Karpas-422 (cell line): ENCODE data around the gene LRRC1. TPM values are rescaled to one million over a fixed set of nuclear protein-coding genes. Genes with fewer than 3 reads are reported as not detected.
"Not testable (repeated sequence)": the region's sequence is repeated elsewhere in the genome, so short reads cannot be mapped to it uniquely, and the experiment has no call there.

Source experiments
- DNase-seq: peaks from one replicate; pipeline ENCODE4 v3.0.0-alpha.2; 2015
- H2AFZ ChIP-seq: fragments of 200-600 bp; sonication (generic); 2 replicates; pipeline ENCODE4 v1.6.1; 2014; ENCODE audit warnings: antibody characterized with exemption, low read length, mixed read lengths
- H3K27ac ChIP-seq: fragments of 200-600 bp; sonication (generic); 2 replicates; pipeline ENCODE4 v1.5.1; 2014; ENCODE audit warnings: mild to moderate bottlenecking, low read length, moderate library complexity
- H3K27me3 ChIP-seq: fragments of 200-600 bp; sonication (generic); 2 replicates; pipeline ENCODE4 v1.6.1; 2014; ENCODE audit warnings: low read length, mixed read lengths
- H3K36me3 ChIP-seq: fragments of 200-600 bp; sonication (generic); 2 replicates; pipeline ENCODE4 v1.6.1; 2014; ENCODE audit warnings: low read length, mixed read lengths; ENCODE audit not compliant: insufficient read depth
- H3K4me1 ChIP-seq: fragments of 200-600 bp; sonication (generic); 2 replicates; pipeline ENCODE4 v1.6.1; 2014; ENCODE audit warnings: mild to moderate bottlenecking, low read length, mixed read lengths
- H3K4me2 ChIP-seq: fragments of 200-600 bp; sonication (generic); 2 replicates; pipeline ENCODE4 v1.6.1; 2014; ENCODE audit warnings: low read length, low read depth, mild to moderate bottlenecking; ENCODE audit not compliant: poor library complexity, severe bottlenecking
- H3K4me3 ChIP-seq: fragments of 200-600 bp; sonication (generic); 2 replicates; pipeline ENCODE4 v1.5.1; 2014; ENCODE audit warnings: mild to moderate bottlenecking, antibody characterized with exemption, low read length, mixed read lengths
- H3K79me2 ChIP-seq: fragments of 200-600 bp; sonication (generic); 2 replicates; pipeline ENCODE4 v1.6.1; 2014; ENCODE audit warnings: mild to moderate bottlenecking, low read length, mixed read lengths
- H3K9ac ChIP-seq: fragments of 200-600 bp; sonication (generic); 2 replicates; pipeline ENCODE4 v1.6.0; 2014; ENCODE audit warnings: low read length
- H3K9me2 ChIP-seq: fragments of 200-600 bp; sonication (generic), shearing (Covaris generic); replicated peaks from 2 replicates; pipeline ENCODE4 v1.6.0; 2014; ENCODE audit warnings: mild to moderate bottlenecking, low read length, moderate library complexity; ENCODE audit not compliant: insufficient read depth
- H3K9me3 ChIP-seq: fragments of 300-700, 200-600 bp; sonication (generic); 2 replicates; pipeline ENCODE4 v1.6.1; 2014; ENCODE audit warnings: low read length, mixed read lengths
- H4K20me1 ChIP-seq: fragments of 200-600 bp; sonication (generic); 2 replicates; pipeline ENCODE4 v1.6.1; 2014; ENCODE audit warnings: mild to moderate bottlenecking, antibody characterized with exemption, low read length, low read depth; ENCODE audit not compliant: insufficient read depth
- total RNA-seq: library from RNA; depleted of rRNA; stranded (reverse); fragments of >200 nt; shearing (Covaris generic); gene quantifications from 2 replicates; pipeline ENCODE4 v1.2.3, GENCODE V29; 2014; ENCODE audit warnings: low replicate concordance

LRRC1 gene
- total RNA-seq, 1 experiment from 2014 or later = 0.15 TPM

DNA sequence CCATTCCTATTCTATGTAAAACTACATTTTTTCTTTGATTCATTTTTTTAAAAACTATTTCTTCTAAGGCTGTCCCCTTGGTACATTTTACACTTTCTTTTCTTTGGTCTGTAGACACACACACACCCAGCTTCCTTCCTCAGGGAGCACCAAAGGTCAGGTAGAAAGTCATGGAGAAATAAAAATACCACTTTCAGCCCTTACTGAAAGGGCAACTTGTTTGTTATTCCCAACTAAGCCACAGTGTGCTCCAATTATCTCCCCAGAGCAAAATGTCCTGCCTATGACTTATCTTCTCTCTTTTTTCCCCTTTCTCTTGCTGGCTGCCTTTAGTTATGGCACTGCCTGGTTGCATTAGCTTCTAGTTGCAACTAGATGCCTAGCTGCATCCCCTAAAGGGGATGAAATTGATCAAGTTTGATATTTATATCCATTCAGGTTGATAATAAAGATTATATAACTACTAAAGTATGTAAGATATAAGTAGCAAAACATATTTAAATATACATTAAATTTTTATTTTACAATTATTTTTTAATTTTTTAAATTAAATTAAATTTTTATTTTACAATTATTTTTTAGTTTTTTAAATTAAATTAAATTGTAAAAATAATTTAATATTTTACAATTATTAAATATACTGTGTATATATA lies 21.6 kb upstream of the LRRC1 start:
- H3K9ac ChIP-seq = no peak overlapping the region
- H3K4me1 ChIP-seq = no peaks in the 10 kb centered on the region
- H3K36me3 ChIP-seq = no peaks in the 10 kb centered on the region
- no peaks in the 10 kb centered on the region for H3K79me2 ChIP-seq
- H3K4me2 ChIP-seq = no peak overlapping the region
- H3K9me3 ChIP-seq = no peaks in the 10 kb centered on the region
- H2AFZ ChIP-seq = no peak overlapping the region
- H3K4me3 ChIP-seq = no peak overlapping the region
- H4K20me1 ChIP-seq = no peaks in the 10 kb centered on the region
- no peaks in the 10 kb centered on the region for H3K27me3 ChIP-seq
- H3K9me2 ChIP-seq = no peaks in the 10 kb centered on the region
- H3K27ac ChIP-seq = no peak overlapping the region
- no peak for DNase-seq

DNA sequence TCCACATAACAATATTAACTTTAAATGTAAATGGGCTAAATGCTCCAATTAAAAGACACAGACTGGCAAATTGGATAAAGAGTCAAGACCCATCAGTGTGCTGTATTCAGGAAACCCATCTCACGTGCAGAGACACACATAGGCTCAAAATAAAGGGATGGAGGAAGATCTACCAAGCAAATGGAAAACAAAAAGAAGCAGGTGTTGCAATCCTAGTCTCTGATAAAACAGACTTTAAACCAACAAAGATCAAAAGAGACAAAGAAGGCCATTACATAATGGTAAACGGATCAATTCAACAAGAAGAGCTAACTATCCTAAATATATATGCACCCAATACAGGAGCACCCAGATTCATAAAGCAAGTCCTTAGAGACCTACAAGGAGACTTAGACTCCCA lies 18.7 kb upstream of the LRRC1 start:
- not testable (repeated sequence) for H3K9me3 ChIP-seq, H3K9ac ChIP-seq, H3K27ac ChIP-seq, H3K9me2 ChIP-seq, H3K4me3 ChIP-seq, H4K20me1 ChIP-seq, DNase-seq, H3K79me2 ChIP-seq, H3K4me1 ChIP-seq, H3K27me3 ChIP-seq, H3K4me2 ChIP-seq, H3K36me3 ChIP-seq, H2AFZ ChIP-seq

DNA sequence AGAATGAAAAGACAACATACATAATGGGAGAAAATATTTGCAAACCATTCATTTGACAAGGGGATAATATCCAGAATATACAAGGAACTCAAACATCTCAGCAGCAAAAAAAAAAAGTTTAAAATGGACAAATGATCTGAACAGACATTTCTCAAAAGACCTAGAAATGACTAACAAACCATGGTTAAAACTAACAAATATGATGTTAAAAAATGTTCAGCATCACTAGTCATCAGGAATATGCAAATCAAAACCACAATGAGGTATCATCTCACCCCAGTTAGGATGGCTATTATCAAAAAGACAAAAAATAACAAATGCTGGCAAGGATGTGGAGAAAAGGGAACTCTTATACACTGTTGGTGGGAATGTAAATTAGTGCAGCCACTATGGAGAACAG lies 9.8 kb upstream of the LRRC1 start:
- H3K9ac ChIP-seq, H3K4me3 ChIP-seq, H3K4me2 ChIP-seq, H3K9me3 ChIP-seq, DNase-seq, H2AFZ ChIP-seq, H3K27ac ChIP-seq, H3K9me2 ChIP-seq, H3K36me3 ChIP-seq, H4K20me1 ChIP-seq, H3K27me3 ChIP-seq, H3K79me2 ChIP-seq, H3K4me1 ChIP-seq: not testable (repeated sequence)

DNA sequence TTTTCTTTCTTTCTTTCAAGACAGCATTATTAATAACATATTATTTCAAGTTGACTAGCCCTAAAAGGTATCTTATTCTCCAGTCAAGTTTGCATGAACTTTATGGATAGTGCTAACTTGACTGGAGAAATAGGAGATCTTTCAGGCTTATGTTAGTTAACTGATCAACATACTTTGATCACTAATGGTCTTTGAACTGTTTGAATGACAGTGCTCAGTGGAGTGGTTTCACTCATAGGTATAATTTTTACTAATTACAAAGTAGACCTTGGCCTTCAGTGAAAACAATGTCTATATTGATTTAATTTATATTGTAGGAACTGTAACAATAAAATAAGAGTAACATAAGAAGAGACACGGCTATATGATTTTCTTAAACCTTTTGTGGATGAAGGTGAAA lies 8.0 kb upstream of the LRRC1 start:
- H3K4me3 ChIP-seq = no peak overlapping the region
- no peak overlapping the region for H3K9ac ChIP-seq
- H3K79me2 ChIP-seq = no peaks in the 10 kb centered on the region
- H3K4me1 ChIP-seq = no peaks in the 10 kb centered on the region
- H3K9me3 ChIP-seq = no peaks in the 10 kb centered on the region
- H4K20me1 ChIP-seq = no peaks in the 10 kb centered on the region
- no peaks in the 10 kb centered on the region for H3K9me2 ChIP-seq
- H2AFZ ChIP-seq = no peak overlapping the region
- DNase-seq = no peak
- H3K36me3 ChIP-seq = no peaks in the 10 kb centered on the region
- no peak overlapping the region for H3K4me2 ChIP-seq
- H3K27me3 ChIP-seq = no peaks in the 10 kb centered on the region
- no peak overlapping the region for H3K27ac ChIP-seq

DNA sequence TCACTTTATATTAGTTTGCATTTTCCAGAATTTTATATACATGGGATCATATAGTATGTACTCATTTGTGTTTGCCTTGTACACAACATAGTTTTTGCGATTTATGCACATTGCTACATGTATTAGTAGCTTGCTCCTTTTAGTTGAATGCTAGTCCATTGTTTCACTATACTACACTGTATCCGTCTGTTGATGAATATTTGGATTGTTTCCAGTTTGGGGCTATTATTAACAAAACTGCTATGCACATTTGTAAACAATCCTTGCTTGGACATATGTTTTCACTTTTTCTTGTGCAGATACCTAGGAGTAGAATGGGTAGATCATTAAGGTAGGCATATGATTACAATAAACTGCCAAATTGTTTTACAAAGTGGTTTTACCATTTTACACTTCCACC lies 3.9 kb upstream of the LRRC1 start:
- Histone ChIP-seq H3K27ac (no peak overlapping the region), H3K9ac (no peak overlapping the region), H3K36me3 (no peaks in the 10 kb centered on the region), H3K9me3 (no peaks in the 10 kb centered on the region), H3K4me2 (no peak overlapping the region), H3K9me2 (no peaks in the 10 kb centered on the region), H3K4me1 (peaks cover 22% of the 10 kb centered on the region), H2AFZ (no peak overlapping the region), H3K27me3 (no peaks in the 10 kb centered on the region), H4K20me1 (no peaks in the 10 kb centered on the region), H3K79me2 (no peaks in the 10 kb centered on the region), H3K4me3 (no peak overlapping the region)
- no peak for DNase-seq

DNA sequence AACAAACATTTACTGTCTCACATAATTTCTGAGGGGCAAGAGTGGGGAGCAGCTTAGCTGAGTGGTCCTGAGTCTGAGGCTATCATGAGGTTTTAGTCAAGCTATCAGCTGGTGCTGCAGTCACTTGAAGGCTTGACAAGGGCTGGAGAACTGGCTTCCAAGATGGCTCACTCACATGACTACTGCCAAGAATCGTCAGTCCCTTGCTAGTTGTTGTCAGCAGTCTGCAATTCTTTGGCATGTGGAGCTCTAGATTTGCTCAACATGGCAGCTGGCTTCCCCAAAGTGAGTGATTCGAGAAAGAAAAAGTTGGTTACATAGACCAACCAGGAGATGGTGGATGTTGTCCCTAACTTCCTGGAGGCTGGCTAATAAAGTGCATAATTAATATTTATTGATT lies 2.8 kb upstream of the LRRC1 start:
- no peak for DNase-seq
- Histone ChIP-seq H2AFZ (no peak overlapping the region), H3K27ac (no peak overlapping the region), H3K79me2 (no peaks in the 10 kb centered on the region), H4K20me1 (no peaks in the 10 kb centered on the region), H3K4me2 (no peak overlapping the region), H3K27me3 (no peaks in the 10 kb centered on the region), H3K36me3 (no peaks in the 10 kb centered on the region), H3K9me3 (no peaks in the 10 kb centered on the region), H3K4me1 (peaks cover 22% of the 10 kb centered on the region), H3K9ac (no peak overlapping the region), H3K4me3 (no peak overlapping the region), H3K9me2 (no peaks in the 10 kb centered on the region)

DNA sequence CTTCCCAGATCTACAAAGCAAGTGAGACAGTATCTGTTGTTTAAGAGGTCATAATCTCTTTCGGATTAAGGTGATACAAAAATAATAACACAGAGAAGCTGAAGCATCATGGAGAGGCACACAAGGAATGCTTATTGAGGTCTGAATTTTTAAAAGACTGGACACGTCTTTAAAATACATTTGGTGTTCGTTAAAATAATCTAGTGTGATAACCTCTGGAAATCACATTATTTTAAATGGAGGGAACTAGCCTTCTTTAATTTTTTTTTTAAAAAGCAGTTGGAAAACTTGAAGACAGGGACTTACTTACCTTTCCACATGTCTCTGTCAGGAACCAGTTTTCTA lies 1.9 kb upstream of the LRRC1 start:
- Histone ChIP-seq H3K9me2 (no peaks in the 10 kb centered on the region), H3K9me3 (no peaks in the 10 kb centered on the region), H3K36me3 (no peaks in the 10 kb centered on the region), H3K79me2 (no peaks in the 10 kb centered on the region), H3K27ac (no peak overlapping the region), H3K9ac (no peak overlapping the region), H3K27me3 (no peaks in the 10 kb centered on the region), H4K20me1 (no peaks in the 10 kb centered on the region), H2AFZ (no peak overlapping the region), H3K4me1 (peaks cover 22% of the 10 kb centered on the region), H3K4me3 (no peak overlapping the region; the same call in 1 of the 2 replicates), H3K4me2 (peak overlapping the region; percentile 90)
- DNase-seq = no peak

DNA sequence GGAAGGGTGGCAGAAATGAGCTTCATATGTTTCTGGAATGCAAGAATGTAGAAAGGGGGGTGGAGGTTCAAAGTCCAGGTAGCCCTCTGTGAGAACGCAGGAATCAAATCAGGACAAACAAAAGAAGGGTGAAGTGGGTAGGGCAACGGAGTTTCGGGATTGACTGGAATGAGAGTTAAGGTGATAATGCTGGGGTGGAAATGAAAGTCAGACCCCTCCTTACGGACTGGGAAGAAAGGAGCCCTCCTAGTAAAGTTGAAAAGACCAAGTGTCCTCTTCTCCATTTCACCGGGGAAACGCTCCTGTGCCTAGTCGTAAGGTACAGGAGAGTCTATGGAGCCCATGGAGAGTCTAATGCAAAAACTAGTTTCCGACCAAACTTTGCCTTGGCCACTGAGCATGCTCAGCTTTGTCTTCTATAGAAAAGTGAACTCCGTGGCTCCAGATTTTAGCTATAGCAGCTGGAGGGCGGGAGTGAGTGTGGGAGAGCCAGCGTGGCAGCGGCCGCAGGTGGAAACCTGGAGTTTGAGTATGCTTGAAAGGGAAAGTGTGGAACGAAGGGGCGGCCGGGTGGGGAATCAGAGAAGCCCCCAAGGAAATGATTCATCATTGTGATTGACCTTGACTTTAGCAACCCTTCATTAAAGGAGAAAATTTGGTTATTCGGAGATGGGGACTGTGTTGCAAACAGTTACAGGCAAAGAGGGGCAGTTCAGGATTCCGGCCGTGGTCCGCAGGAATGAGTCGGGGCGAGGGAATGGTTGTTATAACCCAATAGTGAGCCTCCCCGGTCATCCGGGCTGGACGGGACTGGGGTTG lies 1.3 kb upstream of the LRRC1 start:
- DNase-seq = peak; percentile 65
- peak overlapping the region; percentile 64 for H3K9ac ChIP-seq

More for the DNA sequence above, 1.3 kb upstream of the LRRC1 start:
- H3K4me1 ChIP-seq = peaks cover 22% of the 10 kb centered on the region
- H4K20me1 ChIP-seq = no peaks in the 10 kb centered on the region
- H3K9me2 ChIP-seq = no peaks in the 10 kb centered on the region
- H3K79me2 ChIP-seq = no peaks in the 10 kb centered on the region
- H3K27ac ChIP-seq = no peak overlapping the region
- H3K36me3 ChIP-seq = no peaks in the 10 kb centered on the region
- H3K4me2 ChIP-seq = peak overlapping the region; percentile 90
- H3K4me3 ChIP-seq = peak overlapping the region; percentile 71
- H3K9me3 ChIP-seq = no peaks in the 10 kb centered on the region
- H2AFZ ChIP-seq = peak overlapping the region; percentile 85
- H3K27me3 ChIP-seq = no peaks in the 10 kb centered on the region
